ENCODE results near the gene TNIK. TPM values are rescaled to one million over a fixed set of nuclear protein-coding genes. Genes with fewer than 3 reads are reported as not detected.

TNIK gene
- total RNA-seq, 1 experiment from 2014 or later = 0.69 TPM

DNA sequence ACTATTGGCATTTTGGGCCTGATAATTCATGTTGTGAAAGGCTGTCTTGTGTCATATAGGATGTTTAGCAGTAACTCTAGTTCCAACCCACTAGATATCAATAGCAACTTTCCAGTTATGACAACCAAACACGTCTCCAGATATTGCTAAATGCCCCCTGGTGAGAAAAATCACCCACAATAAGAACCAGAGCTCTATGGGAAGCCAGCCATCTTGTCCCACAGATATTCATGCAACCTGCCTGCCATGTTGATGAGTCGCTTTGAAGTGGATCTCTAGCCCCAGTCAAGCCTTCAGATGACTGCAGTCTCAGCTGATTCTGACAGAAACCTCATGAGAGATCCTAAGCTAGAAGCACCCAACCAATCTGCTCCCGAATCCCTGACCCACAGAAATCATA lies 5.6 kb upstream of the TNIK start:
- Histone ChIP-seq H3K9me3 (ENCODE audit: low read depth, low read length, poor library complexity, severe bottlenecking) (no peaks in the 10 kb centered on the region), H3K27ac (ENCODE audit: low read depth, low read length, poor library complexity, severe bottlenecking) (no peak overlapping the region), H3K4me1 (ENCODE audit: insufficient read depth, low read length, poor library complexity, severe bottlenecking) (peaks cover 5% of the 10 kb centered on the region), H3K36me3 (ENCODE audit: insufficient read depth, low read length, poor library complexity, severe bottlenecking) (no peaks in the 10 kb centered on the region), H3K27me3 (replicated peaks; ENCODE audit: insufficient read depth, low read depth, low read length, poor library complexity) (peaks cover 12% of the 10 kb centered on the region), H3K4me3 (ENCODE audit: low read depth, low read length, poor library complexity, severe bottlenecking) (no peak overlapping the region)
- no peak for TF ChIP-seq CTCF (conservative IDR thresholded peaks at IDR 0.05; ENCODE audit: low read depth, low read length)
- TF ChIP-seq EZH2 (IDR thresholded peaks at IDR 0.05; ENCODE audit: borderline replicate concordance, low read depth, low read length, poor library complexity, severe bottlenecking) = no peak
- DNase-seq (ENCODE audit: low spot score) = no peak
- ChIA-PET CTCF (no interaction called here), POLR2A (ENCODE audit: low non-redundant PET) (no interaction called here)
- BruUV-seq (replicated peaks) = no TSS peak
- intact Hi-C loops (cut with micrococcal nuclease; ENCODE audit: unreplicated experiment) = no loop called here

- BruUV-seq (replicated peaks) = no TSS peak
- peaks cover 5% of the 10 kb centered on the region for H3K4me1 ChIP-seq (ENCODE audit: insufficient read depth, low read length, poor library complexity, severe bottlenecking)
- H3K27me3 ChIP-seq (replicated peaks; ENCODE audit: insufficient read depth, low read depth, low read length, poor library complexity) = peaks cover 12% of the 10 kb centered on the region
- H3K27ac ChIP-seq (ENCODE audit: low read depth, low read length, poor library complexity, severe bottlenecking) = no peak overlapping the region
- CTCF ChIA-PET = no interaction called here
- no peaks in the 10 kb centered on the region for H3K36me3 ChIP-seq (ENCODE audit: insufficient read depth, low read length, poor library complexity, severe bottlenecking)
- POLR2A ChIA-PET (ENCODE audit: low non-redundant PET) = no interaction called here
- DNase-seq (ENCODE audit: low spot score) = no peak
- intact Hi-C loops (cut with micrococcal nuclease; ENCODE audit: unreplicated experiment) = loop anchor here (5.0 kb wide), 1 partner anchor 277 kb away; no protein-coding TSS in a partner anchor
- no peak overlapping the region for H3K4me3 ChIP-seq (ENCODE audit: low read depth, low read length, poor library complexity, severe bottlenecking)
- no peak for TF ChIP-seq EZH2 (IDR thresholded peaks at IDR 0.05; ENCODE audit: borderline replicate concordance, low read depth, low read length, poor library complexity, severe bottlenecking)
- TF ChIP-seq CTCF (conservative IDR thresholded peaks at IDR 0.05; ENCODE audit: low read depth, low read length) = no peak
- H3K9me3 ChIP-seq (ENCODE audit: low read depth, low read length, poor library complexity, severe bottlenecking) = no peaks in the 10 kb centered on the region
Observed at GRCh38 chr3:171464462-171464861, 4.3 kb upstream of the TNIK start.

DNA sequence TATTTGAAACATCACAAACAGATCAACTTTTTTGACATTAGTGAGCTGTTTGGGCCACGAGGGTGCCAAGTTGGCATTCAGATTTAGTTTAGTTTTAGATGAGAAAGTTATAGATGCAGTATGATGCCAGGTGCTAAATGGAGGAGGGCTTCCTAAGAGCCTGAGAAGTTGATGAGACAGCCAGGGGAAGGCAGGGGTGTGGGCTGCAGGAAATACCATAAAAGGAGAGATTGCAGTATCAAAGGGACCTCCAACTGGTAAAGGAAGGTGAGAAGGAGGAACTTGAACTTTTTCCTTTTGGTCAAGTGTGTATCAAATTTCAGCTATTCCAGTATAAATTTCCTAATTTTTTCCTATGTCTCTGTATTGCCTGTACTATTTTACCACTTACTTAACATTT lies 2.0 kb upstream of the TNIK start:
- H3K4me3 ChIP-seq (ENCODE audit: low read depth, low read length, poor library complexity, severe bottlenecking) = no peak overlapping the region

More for the DNA sequence above, 2.0 kb upstream of the TNIK start:
- Histone ChIP-seq H3K9me3 (ENCODE audit: low read depth, low read length, poor library complexity, severe bottlenecking) (no peaks in the 10 kb centered on the region), H3K4me1 (ENCODE audit: insufficient read depth, low read length, poor library complexity, severe bottlenecking) (peaks cover 5% of the 10 kb centered on the region), H3K27me3 (replicated peaks; ENCODE audit: insufficient read depth, low read depth, low read length, poor library complexity) (peaks cover 12% of the 10 kb centered on the region), H3K27ac (ENCODE audit: low read depth, low read length, poor library complexity, severe bottlenecking) (no peak overlapping the region), H3K36me3 (ENCODE audit: insufficient read depth, low read length, poor library complexity, severe bottlenecking) (no peaks in the 10 kb centered on the region)
- TF ChIP-seq EZH2 (IDR thresholded peaks at IDR 0.05; ENCODE audit: borderline replicate concordance, low read depth, low read length, poor library complexity, severe bottlenecking) (no peak), CTCF (conservative IDR thresholded peaks at IDR 0.05; ENCODE audit: low read depth, low read length) (no peak)
- ChIA-PET POLR2A (ENCODE audit: low non-redundant PET) (no interaction called here), CTCF (no interaction called here)
- BruUV-seq (replicated peaks) = no TSS peak
- intact Hi-C loops (cut with micrococcal nuclease; ENCODE audit: unreplicated experiment) = loop anchor here (5.0 kb wide), 1 partner anchor 275 kb away; no protein-coding TSS in a partner anchor
- no peak for DNase-seq (ENCODE audit: low spot score)

Measured in A673 (cell line).